Mammary epithelial cell (primary cell): ENCODE results near the gene TRABD2B.

Experiments used
- CTCF ChIP-seq, 2 donors: IDR thresholded peaks in 1 of 2; conservative IDR thresholded peaks in 1 of 2; 2 replicates each; pipeline ENCODE4 v1.5.1; 2011 to 2012; ENCODE audit warnings: inconsistent platforms in 2 of 2, low read length in 2 of 2, mild to moderate bottlenecking in 2 of 2, control low read depth in 1 of 2, low read depth in 1 of 2; ENCODE audit not compliant: insufficient read depth in 1 of 2; ENCODE audit errors: extremely low read depth in 1 of 2
- EZH2 ChIP-seq: IDR thresholded peaks from 2 replicates; pipeline ENCODE4 v1.6.1; 2012; ENCODE audit warnings: low read length, inconsistent platforms, borderline replicate concordance

GRCh38 chr1:47850451-47850850 lies 146.7 kb downstream of the TRABD2B start:
- TF ChIP-seq CTCF (conservative IDR thresholded peaks at IDR 0.05 in 1 of 2, IDR thresholded peaks at IDR 0.05 in 1 of 2; ENCODE audit: extremely low read depth in 1 of 2, insufficient read depth in 1 of 2, low read depth in 1 of 2, low read length in 2 of 2) = no peak
- TF ChIP-seq EZH2 = no peak
